GM18909 (cell line): ENCODE measurements around the gene ENG.
A peak's percentile ranks its signal among the peaks of the same experiment; 100 is the strongest.
"Not testable (repeated sequence)": the region's sequence is repeated elsewhere in the genome, so short reads cannot be mapped to it uniquely, and the experiment has no call there.

Source experiments
- ATAC-seq: cut with Tn5 transposase; IDR thresholded peaks from one replicate; pipeline ENCODE4 v1.9.1; 2021; ENCODE audit warnings: mild to moderate bottlenecking; ENCODE audit not compliant: unreplicated experiment, poor library complexity

The ENG gene

DNA sequence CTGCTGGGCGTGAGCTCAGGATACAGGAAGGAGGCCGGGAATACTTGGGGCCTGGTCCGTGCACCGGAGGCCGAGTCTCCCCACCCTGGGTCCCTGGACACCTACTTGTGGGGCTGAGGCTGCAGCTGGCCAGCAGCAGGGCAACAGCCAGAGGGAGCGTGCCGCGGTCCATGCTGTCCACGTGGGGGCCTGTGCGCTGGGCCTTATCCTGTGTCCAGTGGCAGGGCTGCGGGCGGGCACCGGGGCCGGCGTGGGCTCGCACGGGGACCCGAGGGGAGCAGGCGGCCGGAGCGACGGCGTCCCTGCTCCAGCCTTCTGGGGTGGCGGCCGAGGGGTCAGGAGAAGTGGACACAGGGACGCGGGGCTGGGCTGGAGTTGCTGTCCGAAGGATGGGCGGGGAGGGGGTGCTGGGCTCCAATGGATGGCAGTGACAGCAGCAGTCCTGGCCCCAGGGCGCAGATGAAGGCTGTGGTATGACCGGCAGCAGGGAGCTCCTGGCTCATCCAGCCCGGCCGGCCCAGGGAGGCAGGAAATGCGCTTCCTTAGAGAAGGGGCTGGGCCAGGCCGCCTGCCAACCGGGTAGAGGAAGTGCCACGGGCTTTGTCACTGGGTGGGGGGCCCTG is at the start of gene ENG:
ENG (minus strand) TSS at position 475 of the 623 bp plus-strand sequence; CDS start at position 172, 303 bp downstream.
- ATAC-seq: no peak

DNA sequence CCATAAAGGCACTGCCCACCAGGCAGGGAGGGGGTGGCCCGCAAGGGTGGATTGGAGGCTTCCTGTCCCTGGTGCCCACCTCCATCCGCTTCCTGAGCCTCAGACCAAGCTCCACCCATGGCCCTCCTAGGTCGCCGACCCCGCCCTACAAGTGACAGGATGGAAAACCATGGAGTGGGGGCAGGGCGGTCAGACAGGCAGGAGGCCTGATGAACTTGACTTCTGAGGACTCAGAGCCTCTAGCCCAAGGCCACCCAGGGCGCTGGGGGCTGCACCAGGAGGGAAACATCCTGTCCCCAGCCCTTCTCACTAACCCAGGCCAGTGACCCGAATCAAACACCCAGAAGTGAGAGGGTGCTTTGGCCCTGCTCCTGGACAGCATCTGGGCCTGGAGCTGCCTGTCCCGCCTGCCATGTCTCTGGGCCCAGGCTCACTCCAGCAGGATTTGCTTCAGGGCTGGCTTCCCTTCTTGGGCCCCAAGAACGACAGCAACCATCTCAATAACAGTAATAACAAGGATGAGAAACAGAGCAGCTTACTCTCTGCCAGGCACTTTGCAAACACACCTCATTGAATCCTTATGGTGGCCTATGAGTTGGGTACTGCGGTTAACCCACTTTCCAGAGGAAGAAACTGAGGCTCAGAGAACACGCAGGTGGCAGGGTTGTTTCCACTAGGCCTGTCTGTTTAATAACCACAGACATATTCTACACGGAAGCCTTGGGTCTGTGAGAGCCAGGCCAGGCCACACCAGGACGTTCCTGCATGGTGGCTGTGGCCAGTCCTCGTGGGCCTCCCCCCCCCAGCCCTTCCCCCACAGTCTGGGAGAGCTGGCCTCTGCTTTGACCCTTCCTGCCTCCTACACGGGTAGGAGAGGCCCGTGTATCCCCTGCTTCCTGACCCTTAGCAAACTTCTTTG is 49.4 kb upstream of the ENG start:
- peak; percentile 32 for ATAC-seq

GRCh38 chr9:127899128-127899943 is 44.9 kb upstream of the ENG start, which contains the start of gene ST6GALNAC6:
Gene ST6GALNAC6, minus strand, starts transcription at chr9:127899603. Its CDS starts 1,622 bp downstream, at chr9:127897981.
- ATAC-seq: peak; percentile 58

DNA sequence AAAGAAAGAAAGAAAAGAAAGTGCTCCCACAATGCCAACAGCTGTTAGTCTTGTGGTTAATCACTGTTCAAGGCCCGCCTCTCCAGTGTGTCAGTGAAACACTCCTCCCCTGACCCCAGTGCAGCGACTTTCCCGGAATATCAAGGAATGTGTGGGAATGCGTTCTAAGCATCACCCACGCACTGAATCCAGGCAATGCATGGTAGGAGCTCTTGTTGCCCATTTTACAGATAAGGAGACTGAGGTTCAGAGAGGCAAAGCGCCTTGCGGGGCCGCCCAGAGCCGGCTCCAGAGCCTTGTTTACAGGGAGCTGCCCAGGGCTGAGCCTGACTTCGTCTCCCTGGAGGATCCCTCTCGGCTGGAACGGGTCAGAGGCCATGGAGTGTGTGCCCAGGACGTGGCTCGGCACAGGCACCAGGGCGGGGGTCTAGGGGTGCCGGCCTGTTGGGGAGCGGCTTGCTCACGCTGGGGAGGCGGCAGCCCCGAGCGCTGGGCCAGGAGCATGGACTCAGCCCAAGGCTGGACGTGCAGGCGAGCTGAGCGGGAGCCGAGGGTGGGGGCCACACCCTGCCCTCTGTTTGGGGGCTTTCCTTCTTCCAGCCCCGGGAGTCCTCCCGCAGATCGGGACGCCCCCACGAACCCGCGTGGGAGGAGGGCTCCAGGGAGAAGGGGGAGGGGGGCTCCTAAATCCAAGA is 44.1 kb upstream of the ENG start:
- ATAC-seq: peak; percentile 10

GRCh38 chr9:127897193-127897692 is 42.8 kb upstream of the ENG start:
- ATAC-seq: no peak

DNA sequence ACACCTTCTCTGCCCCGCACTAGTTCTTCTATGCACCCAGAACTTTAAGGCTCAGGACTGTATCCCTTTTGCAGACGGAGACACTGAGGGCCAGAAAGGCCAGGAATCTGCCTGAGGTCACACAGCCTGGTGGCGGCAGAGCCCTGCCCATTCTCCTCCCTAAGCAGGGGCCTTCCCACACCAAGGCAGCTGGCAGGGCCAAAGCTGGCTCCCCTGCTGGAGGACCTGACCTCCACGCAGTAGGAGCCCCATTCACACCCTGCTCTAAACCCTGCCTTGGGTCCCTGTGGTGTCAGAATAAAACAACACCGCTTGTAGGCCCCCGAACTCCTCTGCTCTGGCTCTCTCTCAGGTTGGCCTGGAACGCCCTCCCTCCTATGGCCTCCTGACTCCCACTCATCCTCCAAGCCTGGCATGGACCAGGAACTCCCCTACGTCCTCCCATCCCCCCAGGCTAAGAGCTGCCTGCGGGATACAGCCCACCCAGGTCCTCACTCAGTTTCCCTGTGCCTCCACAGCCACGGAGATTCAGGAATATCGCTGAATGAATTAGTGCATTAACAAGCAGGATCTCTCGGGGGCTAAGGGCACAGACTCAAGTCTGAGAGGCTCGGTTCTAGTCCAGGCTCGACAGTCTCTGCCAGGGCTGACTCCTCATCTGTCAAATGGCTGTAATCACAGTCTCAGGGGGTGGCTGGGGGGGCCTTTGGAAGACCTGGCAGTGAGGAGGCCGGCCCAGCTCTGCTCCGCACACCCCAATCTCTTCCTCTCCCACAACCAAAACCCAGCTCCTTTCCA is 42.1 kb upstream of the ENG start:
- ATAC-seq: no peak

DNA sequence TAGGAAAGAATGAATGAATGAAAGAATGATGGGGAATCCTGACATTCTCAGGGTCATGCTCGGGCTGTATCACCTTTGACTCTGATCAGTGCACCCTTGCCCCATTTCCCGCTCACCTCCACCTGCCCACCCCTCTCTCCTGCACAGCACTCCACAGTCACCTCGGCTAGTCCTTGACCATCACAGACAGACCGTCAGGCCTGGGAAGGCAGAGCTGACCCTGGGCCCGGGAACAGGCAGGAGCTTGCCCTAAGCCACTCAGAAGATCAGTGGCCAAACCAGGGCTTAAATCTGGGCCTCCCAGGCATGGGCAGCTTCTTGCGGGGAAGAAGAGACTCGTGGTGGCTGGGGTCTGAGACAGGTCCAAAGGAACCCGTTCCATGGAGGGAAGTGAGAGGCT is 41.4 kb upstream of the ENG start:
- no peak for ATAC-seq

GRCh38 chr9:127893392-127893791 is 38.9 kb upstream of the ENG start:
- ATAC-seq: no peak

DNA sequence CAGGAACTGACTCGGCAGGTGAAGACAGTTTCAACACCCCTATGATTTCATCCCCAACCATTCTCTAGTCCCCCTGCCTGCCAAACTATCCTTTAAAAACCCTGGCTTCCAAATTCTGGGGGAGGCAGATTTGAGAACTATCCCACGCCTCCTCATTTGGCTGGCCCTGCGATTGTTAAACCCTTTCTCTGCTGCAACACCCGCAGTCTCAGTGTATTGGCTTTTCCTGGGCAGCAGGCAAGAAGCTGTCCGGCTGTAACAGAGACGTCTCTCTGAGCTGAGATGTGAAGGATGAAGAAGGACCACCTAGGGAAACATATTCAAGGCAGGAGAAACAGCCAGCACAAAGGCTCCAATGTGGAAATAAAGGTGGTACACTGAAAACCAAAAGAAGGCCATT is 38.4 kb upstream of the ENG start:
- ATAC-seq: no peak

DNA sequence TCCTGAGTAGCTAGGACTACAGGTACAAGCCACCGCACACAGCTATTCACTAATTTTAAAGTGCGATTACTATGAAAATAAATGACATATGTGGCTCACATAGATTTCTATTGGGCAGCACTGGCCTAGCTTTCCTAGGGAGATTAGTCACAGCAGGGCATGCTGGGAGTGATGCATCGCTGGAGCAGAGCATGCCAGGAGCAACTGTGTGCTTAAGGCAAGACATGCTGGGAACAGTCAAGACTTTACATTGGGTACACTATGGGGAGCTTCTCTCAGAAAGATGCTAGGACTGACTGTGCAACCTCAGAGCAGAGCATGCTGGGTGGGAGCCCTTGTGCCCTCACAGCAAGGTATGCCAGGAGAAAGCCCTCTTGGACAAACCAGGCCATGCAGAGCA is 35.6 kb upstream of the ENG start:
- no peak for ATAC-seq

DNA sequence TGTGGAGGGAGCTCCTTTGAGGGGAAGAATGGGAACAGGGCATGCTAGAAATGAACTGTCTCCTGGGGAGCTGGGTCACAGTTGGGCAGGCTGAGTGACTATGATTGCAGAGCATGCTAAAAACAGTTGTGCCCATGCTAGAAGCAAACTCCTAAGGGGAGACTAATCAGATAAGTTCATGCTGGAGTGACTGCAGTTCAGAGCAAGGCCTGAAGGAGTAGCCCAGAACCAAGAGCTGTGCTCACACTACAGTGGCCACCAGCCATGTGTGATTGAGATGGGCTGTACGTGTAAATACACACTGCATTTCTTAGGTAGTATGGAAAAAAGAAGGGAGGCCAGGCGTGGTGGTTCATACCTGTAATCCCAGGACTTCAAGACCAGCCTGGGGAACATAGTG is 33.3 kb upstream of the ENG start:
- ATAC-seq: no peak

- no peak for ATAC-seq
These were observed 32.0 kb upstream of the ENG start for GRCh38 chr9:127886401-127886972.

DNA sequence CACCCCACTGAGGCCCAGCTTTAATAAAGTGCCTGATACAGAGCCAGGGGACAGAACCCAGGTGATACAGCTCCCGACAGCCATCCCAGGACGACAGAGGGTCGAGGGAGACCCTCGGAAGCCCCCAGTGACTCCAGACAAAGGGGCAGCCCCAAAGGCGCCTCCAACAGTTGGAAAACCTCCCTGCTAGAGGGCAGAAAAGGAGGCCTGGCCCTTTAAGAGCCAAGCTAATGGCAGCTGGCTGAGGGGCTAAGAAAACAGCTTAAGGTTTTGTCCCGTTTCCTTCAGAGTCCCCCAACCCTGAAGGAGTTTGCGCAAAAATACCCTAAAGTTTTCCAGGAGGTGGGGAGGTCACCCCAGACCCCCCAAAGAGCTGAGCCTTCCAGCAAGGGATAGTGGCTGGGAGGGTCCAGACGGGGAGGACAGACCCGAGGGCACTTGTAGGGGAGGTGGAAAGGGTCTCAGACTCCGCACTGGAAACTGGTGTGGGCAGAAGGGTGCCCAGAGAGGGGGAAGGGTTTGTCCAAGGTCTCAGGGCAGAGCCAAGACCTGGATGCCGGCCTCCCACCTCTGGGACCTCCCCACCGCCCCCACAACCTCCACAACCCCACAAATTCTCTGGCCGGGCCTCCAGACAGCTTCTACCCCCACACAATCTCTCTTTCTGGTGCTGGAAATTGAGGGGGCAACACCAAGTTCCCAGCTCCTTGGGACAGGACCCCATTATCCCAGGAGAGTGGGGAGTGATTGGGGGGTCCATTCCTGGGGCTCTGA is 31.2 kb upstream of the ENG start:
- no peak for ATAC-seq

DNA sequence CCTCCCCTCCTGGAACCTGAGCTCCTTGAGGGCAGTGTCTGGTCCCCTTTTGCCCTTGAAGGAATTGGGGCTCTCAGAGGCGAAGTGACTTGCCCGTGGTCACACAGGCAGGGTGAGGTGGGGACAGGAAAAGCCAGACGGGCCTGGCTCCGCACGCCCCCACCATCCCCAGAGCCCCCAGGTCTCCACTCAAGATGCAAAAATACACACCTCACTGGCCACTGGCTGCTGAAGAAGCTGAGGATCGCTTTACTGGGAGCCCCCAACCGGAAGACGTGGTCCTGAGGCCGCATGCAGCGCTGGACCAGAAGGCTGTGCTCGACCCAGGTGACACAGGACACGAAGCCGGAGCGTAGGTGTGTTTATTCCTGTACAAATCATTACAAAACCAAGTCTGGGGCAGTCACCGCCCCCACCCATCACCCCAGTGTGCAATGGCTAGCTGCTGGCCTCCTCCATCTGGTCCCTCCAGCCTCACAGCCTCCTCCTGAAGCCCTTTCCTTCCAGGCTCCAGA is 30.6 kb upstream of the ENG start:
- ATAC-seq: no peak

- ATAC-seq: no peak
These were observed 30.0 kb upstream of the ENG start for GRCh38 chr9:127884427-127884911.

DNA sequence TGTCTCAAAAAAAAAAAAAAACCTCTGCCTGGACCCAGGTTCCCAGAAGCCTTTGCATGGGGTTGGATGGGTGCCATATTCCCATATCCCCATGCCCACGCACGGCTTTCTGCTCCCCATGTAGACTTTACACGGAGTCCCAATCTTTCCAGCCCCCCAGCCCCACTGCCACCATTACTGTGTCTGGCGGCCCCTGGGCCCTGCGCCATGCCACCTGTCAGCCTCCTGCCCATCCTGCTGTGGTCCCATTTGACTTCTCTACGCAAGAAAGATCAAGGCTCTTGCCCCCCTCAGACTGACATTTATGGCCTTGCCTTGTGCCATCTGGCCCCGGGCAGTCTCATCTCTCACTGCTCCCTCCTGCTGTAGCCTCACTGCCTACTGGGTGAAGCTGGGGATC is 29.5 kb upstream of the ENG start:
- no peak for ATAC-seq

DNA sequence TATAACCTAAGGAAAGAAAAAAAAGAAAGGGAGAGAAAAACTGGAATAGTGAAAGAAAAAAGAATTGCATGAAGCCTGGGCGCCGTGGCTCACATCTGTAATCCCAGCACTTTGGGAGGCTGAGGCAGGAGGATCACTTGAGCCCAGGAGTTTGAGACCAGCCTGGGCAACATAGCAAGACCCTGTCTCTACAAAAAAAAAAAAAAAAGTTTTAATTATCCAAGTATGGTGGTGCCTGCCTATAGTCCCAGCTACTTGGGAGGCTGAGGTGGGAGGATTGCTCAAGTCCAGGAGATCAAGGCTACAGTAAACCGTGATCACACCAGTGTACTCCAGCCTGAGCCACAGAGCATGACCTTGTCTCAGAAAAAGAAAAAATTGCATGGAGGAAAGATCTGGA is 27.3 kb upstream of the ENG start:
- ATAC-seq: not testable (repeated sequence)

GRCh38 chr9:127880143-127880542 is 25.7 kb upstream of the ENG start:
- ATAC-seq: no peak
